K562 treated with DMSO at 1 percent for 12 hours (cell line): ENCODE results near the gene TSPY9. TPM values are rescaled to one million over a fixed set of nuclear protein-coding genes. Genes with fewer than 3 reads are reported as not detected.

Experiments
- total RNA-seq: library from RNA; unstranded; fragments of 300-600 nt; gene quantifications from 2 replicates; pipeline ENCODE4 v1.2.3, GENCODE V29; 2022; ENCODE audit not compliant: insufficient read depth

Gene TSPY9, protein sequence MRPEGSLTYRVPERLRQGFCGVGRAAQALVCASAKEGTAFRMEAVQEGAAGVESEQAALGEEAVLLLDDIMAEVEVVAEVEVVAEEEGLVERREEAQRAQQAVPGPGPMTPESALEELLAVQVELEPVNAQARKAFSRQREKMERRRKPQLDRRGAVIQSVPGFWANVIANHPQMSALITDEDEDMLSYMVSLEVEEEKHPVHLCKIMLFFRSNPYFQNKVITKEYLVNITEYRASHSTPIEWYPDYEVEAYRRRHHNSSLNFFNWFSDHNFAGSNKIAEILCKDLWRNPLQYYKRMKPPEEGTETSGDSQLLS
- total RNA-seq: not detected in 2 replicates

DNA sequence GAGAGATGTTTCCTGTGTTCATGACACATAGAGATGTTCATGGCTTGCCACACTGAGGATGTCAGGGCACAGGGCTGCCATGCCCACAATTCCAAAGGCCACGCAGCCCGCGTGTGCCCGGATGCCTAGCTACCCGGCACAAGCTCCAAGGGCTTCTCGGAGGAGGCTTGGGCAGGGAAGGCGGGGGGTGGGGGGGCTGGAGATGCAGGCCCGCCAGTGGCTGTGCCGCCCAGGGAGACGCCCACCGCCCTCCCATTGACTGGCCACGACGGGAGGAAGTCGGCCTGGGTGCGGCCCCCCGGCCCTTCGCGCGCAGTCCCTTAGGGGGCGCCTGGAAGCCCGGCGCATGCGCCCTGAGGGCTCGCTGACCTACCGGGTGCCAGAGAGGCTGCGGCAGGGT lies at the start of gene TSPY9:
TSS of gene TSPY9 (plus strand) at position 301 of the 400 bp plus-strand sequence. CDS start at position 347, 46 bp downstream.

DNA sequence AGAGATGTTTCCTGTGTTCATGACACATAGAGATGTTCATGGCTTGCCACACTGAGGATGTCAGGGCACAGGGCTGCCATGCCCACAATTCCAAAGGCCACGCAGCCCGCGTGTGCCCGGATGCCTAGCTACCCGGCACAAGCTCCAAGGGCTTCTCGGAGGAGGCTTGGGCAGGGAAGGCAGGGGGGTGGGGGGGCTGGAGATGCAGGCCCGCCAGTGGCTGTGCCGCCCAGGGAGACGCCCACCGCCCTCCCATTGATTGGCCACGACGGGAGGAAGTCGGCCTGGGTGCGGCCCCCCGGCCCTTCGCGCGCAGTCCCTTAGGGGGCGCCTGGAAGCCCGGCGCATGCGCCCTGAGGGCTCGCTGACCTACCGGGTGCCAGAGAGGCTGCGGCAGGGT lies 20.4 kb upstream of the TSPY9 start, which contains the start of gene TSPY1:
TSS of gene TSPY1 (plus strand) at position 301 of the 400 bp plus-strand sequence. CDS start at position 347, 46 bp downstream.

GRCh38 chrY:9527580-9527979 lies 40.5 kb downstream of the TSPY9 start, which contains the start of gene TSPY10:
Gene TSPY10 (plus strand): TSS chrY:9527880. CDS start chrY:9527926, 46 bp downstream.

Other genes starting within 250 kb of the TSPY9 start
- not detected in 2 replicates for gene TSPY4, start 149.8 kb upstream of the TSPY9 start, total RNA-seq
- not detected in 2 replicates for gene TSPY8, start 129.5 kb upstream of the TSPY9 start, total RNA-seq
- gene TSPY3, start 88.8 kb upstream of the TSPY9 start, total RNA-seq: not detected in 2 replicates
- not detected in 2 replicates for gene TSPY1, start 20.3 kb upstream of the TSPY9 start, total RNA-seq
- gene TSPY10, start 40.6 kb downstream of the TSPY9 start, total RNA-seq: not detected in 2 replicates